Erythroblast (primary cell): ENCODE measurements around the gene UBE2I.

Experiments used
- GATA1 ChIP-seq: IDR thresholded peaks from 2 replicates; pipeline ENCODE4 v1.6.1; 2011; ENCODE audit warnings: low read depth, mild to moderate bottlenecking, control low read depth, low read length, moderate library complexity
- POLR2A ChIP-seq: IDR thresholded peaks from 2 replicates; pipeline ENCODE4 v1.6.1; 2011; ENCODE audit warnings: mild to moderate bottlenecking, low read length

GRCh38 chr16:1283296-1283695 lies 26.1 kb upstream of the UBE2I start:
- TF ChIP-seq POLR2A (no peak), GATA1 (no peak)
